Esophagus muscularis mucosa (tissue), 4 donors: Measurements from ENCODE around the gene PGA4. TPM values are rescaled to one million over a fixed set of nuclear protein-coding genes. Genes with fewer than 3 reads are reported as not detected.

Experiments used
- DNase-seq: peaks from one replicate; pipeline ENCODE4 v3.0.0-alpha.2; 2017; ENCODE audit errors: extremely low spot score
- H3K27ac ChIP-seq, 4 donors: fragments of 200-600 bp; sonication (generic); replicated peaks in 1 of 4; 1 replicate in 3 of 4; 2 replicates in 1 of 4; pipeline ENCODE4 v1.5.1; 2016 to 2019; ENCODE audit warnings: mild to moderate bottlenecking in 1 of 4
- H3K27me3 ChIP-seq, 4 donors: fragments of 200-600 bp; sonication (generic); one replicate each; pipeline versions ENCODE4 v1.5.1 to v1.6.0; 2016 to 2019
- H3K36me3 ChIP-seq, 4 donors: fragments of 200-600 bp; sonication (generic); one replicate each; pipeline ENCODE4 v1.5.1; 2016 to 2019
- H3K4me1 ChIP-seq, 4 donors: fragments of 200-600 bp; sonication (generic); one replicate each; pipeline ENCODE4 v1.5.1; 2016 to 2019
- H3K4me3 ChIP-seq, 4 donors: fragments of 200-600 bp; sonication (generic); 1 replicate in 2 of 4; 2 replicates in 2 of 4; pipeline ENCODE4 v1.5.1; 2016 to 2019; ENCODE audit warnings: mild to moderate bottlenecking in 4 of 4, moderate library complexity in 1 of 4
- H3K9me3 ChIP-seq, 4 donors: fragments of 200-600 bp; sonication (generic); 1 replicate in 3 of 4; 2 replicates in 1 of 4; pipeline ENCODE4 v1.5.1; 2016 to 2019
- CTCF ChIP-seq, 3 experiments: fragments of 200-600 bp in 2 of 3; fragments of 450-650 bp in 1 of 3; sonication (generic) in 2 of 3; IDR thresholded peaks; one replicate each; pipeline ENCODE4 v1.5.1; 2017 to 2019; ENCODE audit warnings: antibody characterized with exemption in 3 of 3, mild to moderate bottlenecking in 2 of 3, moderate library complexity in 1 of 3
- EP300 ChIP-seq: sonication (generic); formaldehyde crosslinking; IDR thresholded peaks from one replicate; pipeline ENCODE4 v1.6.1; 2017; ENCODE audit warnings: antibody characterized with exemption
- POLR2A ChIP-seq: fragments of 450-650 bp; IDR thresholded peaks from one replicate; pipeline ENCODE4 v1.6.1; 2017; ENCODE audit warnings: antibody characterized with exemption, moderate library complexity, mild to moderate bottlenecking, low read depth
- POLR2AphosphoS5 ChIP-seq, 2 donors: sonication (generic); formaldehyde crosslinking; IDR thresholded peaks; one replicate each; pipeline ENCODE4 v1.6.1; 2017; ENCODE audit warnings: antibody characterized with exemption in 2 of 2
- WGBS: methylation state at CpG from one replicate; pipeline ENCODE4 v1.1.5; 2018; 5-methylcytosine and 5-hydroxymethylcytosine counted together
- intact Hi-C: fragments of 100-400 bp; cut with DNase I; formaldehyde crosslinking; loops from one replicate; pipeline ENCODE4 v1.15.1; 2023
- total RNA-seq, 4 donors: library from RNA; depleted of rRNA; stranded (reverse); fragments of >200 nt; gene quantifications; one replicate each; pipeline versions ENCODE4 v1.1.0 to v1.2.1, GENCODE V29; 2016

Gene PGA4
- total RNA-seq, 4 donors from 2014 or later: 1.1 to 2.2 TPM; not detected in 2

DNA sequence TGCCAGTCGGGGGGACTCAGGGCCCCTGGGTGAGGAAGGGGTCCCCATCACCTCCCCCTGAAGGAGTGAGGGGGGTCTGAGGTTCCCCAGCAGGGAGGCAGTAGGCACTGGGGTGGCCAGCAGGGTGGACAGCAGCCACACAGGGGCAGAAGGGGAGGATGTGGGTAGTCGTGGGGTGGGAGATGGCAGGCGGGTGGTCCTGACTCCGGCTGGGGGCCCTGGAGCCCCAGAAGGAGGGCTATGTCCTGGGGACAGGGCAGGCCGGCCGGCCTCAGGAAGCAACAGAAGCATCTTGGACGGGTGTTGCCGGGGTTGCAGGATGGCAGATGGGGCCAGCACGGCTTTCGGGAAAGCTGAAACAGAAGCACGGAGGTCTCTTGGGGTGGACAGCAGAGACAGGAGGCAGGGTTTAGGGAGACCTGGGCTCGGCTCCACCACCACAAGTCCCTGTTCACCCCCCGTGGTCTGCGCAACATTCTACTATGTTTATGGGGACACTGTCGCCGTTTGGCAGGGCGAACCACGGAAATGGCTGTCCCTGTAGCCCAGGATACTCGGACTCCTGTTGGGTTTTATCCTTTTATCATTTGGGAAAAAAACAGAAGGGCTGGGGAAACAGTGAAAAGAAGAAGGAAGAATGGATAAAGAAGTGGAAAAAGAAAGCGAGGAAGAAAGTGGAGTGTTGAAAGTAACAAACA, 58.9 kb downstream of the PGA4 start:
- WGBS: 91% methylated on average over 20 of the region's 20 CpGs
- no peak for DNase-seq
- Histone ChIP-seq H3K4me3 (peak overlapping the region in 1 of 4 donors; percentile 27), H3K36me3 (no peaks in the 10 kb centered on the region), H3K4me1 (peaks cover 0 to 12% (median 10%) of the 10 kb centered on the region in 4 donors), H3K9me3 (no peaks in the 10 kb centered on the region), H3K27ac (no peak overlapping the region), H3K27me3 (peaks cover 0 to 8% (median 0%) of the 10 kb centered on the region in 4 donors)
- no peak for TF ChIP-seq POLR2AphosphoS5 (IDR thresholded peaks at IDR 0.05)
- no peak for TF ChIP-seq EP300
- no peak for TF ChIP-seq POLR2A
- no peak for TF ChIP-seq CTCF (IDR thresholded peaks at IDR 0.05)
- intact Hi-C loops: no loop called here

Other genes with a start within 250 kb of the PGA4 start
- 1 to 10 TPM in 1 of 4 donors, under 1 TPM in 3; 0.11 to 1.3 (median 0.34) TPM for gene CD5, start 119.9 kb upstream of the PGA4 start, total RNA-seq
- gene VPS37C, start 60.9 kb upstream of the PGA4 start, total RNA-seq: 10 to 100 TPM; 29.1 to 43.5 (median 38.1) TPM
- gene PGA3, start 18.8 kb upstream of the PGA4 start, total RNA-seq: under 1 TPM in 1 of 4 donors, not detected in 3; 0.33 TPM
- under 1 TPM in 1 of 4 donors, not detected in 3; 0.86 TPM for gene PGA5, start 18.8 kb downstream of the PGA4 start, total RNA-seq
- gene VWCE, start 73.0 kb downstream of the PGA4 start, total RNA-seq: 1 to 10 TPM in 1 of 4 donors, under 1 TPM in 3; 0.32 to 1.4 (median 0.58) TPM
- 100 to 1,000 TPM; 102 to 164 (median 118) TPM for gene DDB1, start 110.8 kb downstream of the PGA4 start, total RNA-seq
- gene TKFC, start 110.9 kb downstream of the PGA4 start, total RNA-seq: 10 to 100 TPM; 12.9 to 24.2 (median 14.8) TPM
- 10 to 100 TPM; 23.7 to 35.3 (median 31.6) TPM for gene CYB561A3, start 139.5 kb downstream of the PGA4 start, total RNA-seq
- 10 to 100 TPM; 10.4 to 22.7 (median 15.9) TPM for gene TMEM138, start 140.0 kb downstream of the PGA4 start, total RNA-seq
- gene TMEM216, start 170.2 kb downstream of the PGA4 start, total RNA-seq: 10 to 100 TPM in 1 of 4 donors, 1 to 10 TPM in 3; 6.2 to 12.3 (median 8.2) TPM
- 10 to 100 TPM; 29.9 to 45.2 (median 40.7) TPM for gene CPSF7, start 207.6 kb downstream of the PGA4 start, total RNA-seq
- 10 to 100 TPM; 29.0 to 71.0 (median 48.3) TPM for gene SDHAF2, start 207.8 kb downstream of the PGA4 start, total RNA-seq